GM19397 (cell line): ENCODE measurements around the gene COPE.

ENCODE experiments used
- ATAC-seq: cut with Tn5 transposase; IDR thresholded peaks from one replicate; pipeline ENCODE4 v1.9.1; 2021; ENCODE audit warnings: mild to moderate bottlenecking, moderate library complexity; ENCODE audit not compliant: unreplicated experiment

The COPE gene

DNA sequence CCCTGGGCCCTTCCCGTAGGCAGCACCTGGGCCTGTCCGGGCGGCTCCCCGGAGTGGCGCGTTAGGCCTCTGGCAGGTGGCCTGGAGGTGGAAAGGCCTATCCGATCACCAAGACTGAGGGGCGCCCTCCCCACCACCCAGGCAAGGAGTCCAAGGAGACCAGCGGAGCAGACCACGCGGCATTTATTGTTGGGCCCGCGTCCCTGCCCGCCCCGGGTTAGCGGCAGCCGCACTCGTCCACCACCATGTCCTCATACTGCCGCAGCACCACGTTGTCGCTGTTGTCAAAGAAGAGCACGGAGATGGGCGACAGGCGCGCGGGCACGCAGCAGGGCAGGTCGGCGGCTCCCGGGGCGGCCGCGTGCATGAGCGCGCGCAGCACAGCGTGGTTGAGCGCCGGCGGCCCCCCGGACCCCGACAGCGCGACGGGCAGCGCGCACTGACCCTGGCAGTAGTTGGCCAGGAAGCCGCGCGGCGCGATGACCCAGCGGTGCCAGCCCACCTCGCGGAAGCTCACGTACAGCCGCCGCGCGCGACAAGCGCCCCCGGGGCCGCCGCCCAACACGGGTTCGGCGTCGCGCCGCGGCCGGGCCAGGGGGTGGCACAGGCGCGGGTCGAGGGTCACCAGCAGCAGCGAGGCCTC lies 50.7 kb downstream of the COPE start:
- ATAC-seq, result no peak

GRCh38 chr19:18867751-18868150 lies 51.4 kb downstream of the COPE start:
- no peak for ATAC-seq

- ATAC-seq, result no peak
Measured at GRCh38 chr19:18867199-18867598, 52.0 kb downstream of the COPE start.

- ATAC-seq, result no peak
Measured at GRCh38 chr19:18866800-18867123, 52.4 kb downstream of the COPE start.

DNA sequence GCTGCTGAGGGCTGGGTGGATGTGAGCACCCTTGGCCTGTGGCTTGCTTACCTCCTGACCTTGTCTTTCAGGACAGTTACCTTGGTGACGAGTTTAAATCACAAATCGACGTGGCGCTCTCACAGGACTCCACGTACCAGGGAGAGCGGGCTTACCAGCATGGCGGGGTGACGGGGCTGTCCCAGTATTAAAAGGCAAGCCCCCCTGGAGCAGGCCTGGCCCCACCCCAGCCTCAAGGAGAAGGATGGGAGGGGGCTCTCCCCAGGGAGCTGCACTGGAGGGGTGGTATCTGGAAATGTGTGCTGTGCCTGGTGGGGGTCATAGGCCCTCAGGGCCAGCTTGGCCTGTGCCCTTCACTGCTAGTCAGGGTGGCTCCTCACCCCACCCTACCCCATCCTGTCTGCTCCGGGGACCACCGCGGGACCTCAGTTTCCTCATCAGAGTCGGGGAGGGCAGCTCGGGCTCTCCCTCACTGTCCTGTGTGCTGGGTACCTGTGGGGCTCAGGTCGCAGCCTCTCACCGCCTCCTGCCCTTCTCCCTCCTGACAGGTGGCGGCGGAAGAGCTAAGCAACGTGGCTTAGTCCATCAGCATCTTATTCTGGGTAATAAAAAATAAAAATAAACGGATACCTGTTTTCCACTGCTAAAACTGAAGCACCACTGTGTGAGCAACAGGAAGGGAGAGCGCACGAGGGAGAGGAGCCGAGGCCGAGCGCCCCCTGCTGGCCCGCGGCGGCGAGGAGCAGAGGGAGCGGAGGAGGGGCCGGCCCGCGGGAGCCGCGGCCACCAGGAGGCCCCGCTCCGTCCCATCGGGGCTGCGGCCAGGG lies 53.0 kb downstream of the COPE start:
- ATAC-seq, result no peak

GRCh38 chr19:18865106-18865972 lies 53.8 kb downstream of the COPE start:
- ATAC-seq, result no peak

DNA sequence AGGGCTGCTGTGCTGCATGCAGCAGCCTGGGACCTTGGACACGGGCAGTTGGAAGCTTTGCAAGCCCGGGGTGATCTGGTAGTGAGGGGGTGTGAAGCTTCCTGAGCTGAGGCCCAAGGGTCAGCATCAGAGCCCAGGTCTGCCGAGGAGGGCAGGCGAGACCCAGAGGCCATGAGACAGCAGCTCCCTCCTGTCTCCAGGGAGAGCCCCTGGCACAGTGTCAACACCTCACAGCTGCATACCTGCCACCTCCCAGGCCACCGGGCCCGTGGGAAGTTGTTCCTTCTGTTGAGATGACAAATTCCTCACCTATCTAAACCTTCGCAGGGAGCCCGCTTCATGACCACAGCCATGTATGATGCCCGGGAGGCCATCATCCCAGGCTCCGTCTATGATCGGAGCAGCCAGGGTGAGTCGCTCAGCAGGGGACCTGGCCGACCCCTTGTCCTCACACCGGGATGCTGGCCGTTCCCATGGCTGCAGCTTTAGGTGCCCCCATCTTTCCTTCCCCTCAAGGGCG lies 55.3 kb downstream of the COPE start:
- no peak for ATAC-seq

DNA sequence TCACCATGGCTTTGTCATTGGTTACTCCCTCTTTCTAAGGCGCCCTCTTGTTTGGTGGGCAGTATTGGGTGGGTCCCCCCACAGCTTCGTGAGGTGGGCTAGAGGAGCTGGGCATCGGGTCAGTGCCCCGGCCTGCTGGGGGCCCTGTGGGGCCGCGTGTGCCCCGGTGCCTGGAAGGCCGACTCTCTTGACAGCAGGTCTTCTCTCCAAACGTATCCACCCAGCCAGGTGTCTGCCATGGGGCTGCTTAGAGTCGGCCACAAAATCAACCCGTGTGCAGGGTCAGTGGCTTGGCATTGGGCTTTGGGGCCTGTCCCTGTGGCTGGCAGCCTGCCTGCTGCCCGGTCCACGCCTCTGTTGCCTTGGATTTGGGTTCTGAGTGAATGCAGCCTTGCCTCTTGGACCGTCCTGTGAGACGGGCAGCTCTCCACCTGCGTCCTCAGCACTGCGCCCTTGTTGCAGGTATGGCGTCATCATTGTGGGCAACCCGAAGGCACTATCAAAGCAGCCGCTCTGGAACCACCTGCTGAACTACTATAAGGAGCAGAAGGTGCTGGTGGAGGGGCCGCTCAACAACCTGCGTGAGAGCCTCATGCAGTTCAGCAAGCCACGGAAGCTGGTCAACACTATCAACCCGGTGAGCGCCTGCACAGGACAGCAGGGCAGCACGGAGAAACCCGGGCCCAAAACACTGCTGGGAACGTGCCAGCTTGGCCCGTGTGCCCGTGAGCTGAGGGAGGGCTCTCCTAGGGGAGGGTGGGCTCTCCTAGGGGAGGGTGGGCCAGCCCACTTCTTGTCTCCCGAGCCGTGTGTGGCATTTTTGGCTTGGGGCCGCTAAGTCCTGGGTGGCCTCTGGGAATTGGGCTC lies 56.0 kb downstream of the COPE start:
- no peak for ATAC-seq

- no peak for ATAC-seq
Measured at GRCh38 chr19:18861917-18862316, 57.3 kb downstream of the COPE start.

- no peak for ATAC-seq
Measured at GRCh38 chr19:18861235-18861634, 58.0 kb downstream of the COPE start.

GRCh38 chr19:18860725-18861124 lies 58.5 kb downstream of the COPE start:
- ATAC-seq, result no peak

- no peak for ATAC-seq
Measured at GRCh38 chr19:18860302-18860700, 58.9 kb downstream of the COPE start.

DNA sequence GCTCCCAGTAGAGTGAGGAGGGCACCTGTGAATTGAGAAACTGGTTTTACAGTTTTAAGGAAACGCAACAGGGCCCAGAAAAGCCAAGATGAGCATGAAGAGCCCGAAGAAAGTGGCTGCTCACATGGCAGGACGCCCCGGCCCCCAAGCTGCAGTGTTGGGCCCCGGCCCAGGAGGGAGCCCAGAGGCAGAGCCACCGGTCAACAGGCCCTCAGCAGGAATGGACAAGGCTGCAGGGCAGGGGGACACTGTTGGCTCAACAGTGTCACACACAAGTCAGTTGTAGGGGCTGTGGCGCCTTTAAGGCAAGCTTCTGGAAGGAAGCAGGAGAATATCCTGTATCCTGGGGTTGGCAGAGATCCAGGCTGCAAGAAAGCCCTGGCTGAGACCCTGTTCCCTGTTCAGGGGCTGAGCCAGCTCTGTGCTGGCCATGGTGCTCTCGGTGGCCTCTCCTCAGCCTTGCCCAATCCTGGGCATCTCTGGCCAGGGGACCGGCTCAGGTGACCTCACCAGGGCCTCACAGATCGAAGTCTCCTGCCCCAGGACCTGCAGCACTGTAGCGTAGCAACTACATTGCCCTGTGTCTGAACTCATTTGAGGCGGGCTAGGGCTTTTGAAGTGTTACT lies 59.4 kb downstream of the COPE start:
- no peak for ATAC-seq

DNA sequence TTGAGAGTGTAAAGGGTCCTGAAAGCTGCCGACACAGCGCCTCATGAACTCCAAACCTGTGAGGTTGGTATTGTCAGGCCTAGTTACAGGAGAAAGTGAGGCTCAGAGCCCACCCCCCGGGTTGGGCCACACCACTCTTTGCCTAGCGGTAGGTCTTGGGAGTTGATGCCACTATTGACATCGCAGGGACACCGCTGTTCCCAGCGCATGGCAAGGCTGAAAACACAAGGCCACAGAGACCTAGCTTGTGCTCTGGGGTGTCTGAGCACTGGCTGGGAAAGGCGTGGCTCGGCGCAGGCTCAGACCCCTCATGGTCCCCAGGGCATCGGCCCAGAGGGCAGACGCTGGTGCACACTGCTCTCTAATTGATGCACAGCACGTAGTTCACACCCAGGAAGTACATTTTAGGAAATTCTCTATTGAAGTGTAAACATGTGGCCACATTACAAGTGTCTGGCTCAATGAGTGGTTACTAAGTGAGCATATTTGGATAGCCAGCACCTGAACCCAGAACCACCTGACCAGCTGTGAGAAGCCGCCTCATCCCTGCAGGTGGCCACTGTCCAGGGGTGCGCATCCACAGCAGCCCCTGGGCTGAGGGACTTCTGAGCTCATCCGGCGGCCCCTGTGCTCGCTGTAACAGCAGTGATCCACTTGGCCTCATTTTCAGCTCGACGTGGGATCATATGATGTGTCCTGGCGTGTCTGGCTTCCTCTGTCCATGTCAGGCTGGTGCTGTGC lies 60.1 kb downstream of the COPE start:
- no peak for ATAC-seq

DNA sequence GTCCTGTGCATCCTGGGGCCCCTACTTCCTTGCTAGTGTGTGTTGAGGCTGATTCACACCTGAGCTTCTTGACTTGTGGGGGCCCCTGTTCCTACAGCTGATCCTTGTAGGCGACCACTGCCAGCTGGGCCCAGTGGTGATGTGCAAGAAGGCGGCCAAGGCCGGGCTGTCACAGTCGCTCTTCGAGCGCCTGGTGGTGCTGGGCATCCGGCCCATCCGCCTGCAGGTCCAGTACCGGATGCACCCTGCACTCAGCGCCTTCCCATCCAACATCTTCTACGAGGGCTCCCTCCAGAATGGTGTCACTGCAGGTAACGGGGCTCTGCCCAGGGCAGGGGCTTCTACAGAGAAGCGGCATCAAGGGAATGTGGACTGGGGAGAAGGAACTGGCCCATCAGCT lies 62.0 kb downstream of the COPE start:
- no peak for ATAC-seq

DNA sequence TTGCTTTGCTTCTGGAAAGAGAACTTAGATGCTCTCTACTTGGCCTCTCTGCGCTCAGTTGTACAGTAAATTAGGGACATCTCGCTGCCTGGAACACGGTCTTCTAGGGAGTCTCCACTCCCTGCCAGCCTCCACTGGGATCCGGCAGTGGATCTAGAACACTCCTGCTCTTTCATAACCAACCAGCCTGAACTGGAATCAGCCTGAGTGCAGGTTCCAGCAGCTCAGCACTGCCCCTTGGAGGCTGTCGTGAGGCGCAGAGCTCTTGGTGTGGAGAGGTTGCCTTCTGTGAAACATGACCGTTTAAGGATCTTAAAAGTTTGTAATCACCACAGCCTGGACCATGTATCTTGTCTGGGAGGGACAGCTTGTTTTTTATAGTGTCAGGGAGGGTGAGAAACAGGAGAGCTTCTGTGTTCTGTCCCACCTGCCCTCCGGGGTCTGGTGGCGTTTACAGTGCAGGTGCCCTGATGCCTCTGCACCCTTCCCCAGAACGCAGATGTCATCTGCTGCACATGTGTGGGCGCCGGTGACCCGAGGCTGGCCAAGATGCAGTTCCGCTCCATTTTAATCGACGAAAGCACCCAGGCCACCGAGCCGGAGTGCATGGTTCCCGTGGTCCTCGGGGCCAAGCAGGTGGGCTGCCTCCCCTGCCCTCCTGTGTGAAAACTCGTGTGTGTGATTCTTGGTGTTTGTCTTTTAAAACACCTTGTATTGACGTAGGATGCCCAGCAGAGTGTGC lies 62.6 kb downstream of the COPE start:
- no peak for ATAC-seq

DNA sequence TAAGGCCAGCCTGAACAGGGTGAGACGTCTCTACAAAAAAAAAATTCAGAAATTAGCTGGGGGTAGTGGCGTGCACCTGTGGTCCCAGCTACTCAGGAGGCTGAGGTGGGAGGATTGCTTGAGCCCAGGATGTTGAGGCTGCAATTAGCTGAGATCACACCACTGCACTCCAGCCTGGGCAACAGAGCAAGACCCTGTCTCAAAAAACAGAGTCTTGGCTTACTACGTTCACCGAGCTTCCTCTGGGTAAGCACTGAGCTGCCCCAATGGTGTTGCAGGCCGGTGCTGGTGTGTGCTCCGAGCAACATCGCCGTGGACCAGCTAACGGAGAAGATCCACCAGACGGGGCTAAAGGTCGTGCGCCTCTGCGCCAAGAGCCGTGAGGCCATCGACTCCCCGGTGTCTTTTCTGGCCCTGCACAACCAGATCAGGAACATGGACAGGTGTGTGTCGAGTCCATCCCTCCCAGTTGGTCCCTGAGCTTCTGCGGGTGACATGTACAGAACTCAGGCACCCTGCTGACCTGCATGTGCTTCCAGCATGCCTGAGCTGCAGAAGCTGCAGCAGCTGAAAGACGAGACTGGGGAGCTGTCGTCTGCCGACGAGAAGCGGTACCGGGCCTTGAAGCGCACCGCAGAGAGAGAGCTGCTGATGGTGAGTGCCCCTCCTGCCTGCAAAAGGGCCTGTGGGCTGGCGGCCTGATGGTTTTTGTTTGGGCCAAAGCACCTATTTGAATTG lies 63.4 kb downstream of the COPE start:
- no peak for ATAC-seq

- ATAC-seq, result no peak
Measured at GRCh38 chr19:18854982-18855381, 64.2 kb downstream of the COPE start.
